GM12878 (cell line): ENCODE measurements around the gene TMPRSS7. TPM values are rescaled to one million over a fixed set of nuclear protein-coding genes. Genes with fewer than 3 reads are reported as not detected.

Experiments
- ATAC-seq: fragments of 200-7000 bp; cut with Tn5 transposase; 3 replicates; pipeline ENCODE4 v1.9.1; 2020; ENCODE audit warnings: mild to moderate bottlenecking, moderate library complexity
- BruUV-seq: library from RNA; stranded (reverse); fragments of 400-500 nt; replicated peaks from 2 replicates; lab custom pipeline; 2021; lab: Mats Ljungman, UMichigan
- CTCF ChIA-PET: fragments of 300-600 bp; sonication (Branson Sonifier 250); formaldehyde crosslinking; extraction: SDS; loops from one replicate; lab custom pipeline; 2021; ENCODE audit warnings: inconsistent platforms; lab: Yijun Ruan, JAX
- POLR2A ChIA-PET: fragments of 350-600 bp; formaldehyde crosslinking; extraction: SDS; loops from one replicate; lab custom pipeline; 2021; ENCODE audit warnings: inconsistent platforms; lab: Charles Lee
- RAD21 ChIA-PET: fragments of 300-600 bp; sonication (Branson Sonifier 250); formaldehyde crosslinking; loops from one replicate; lab custom pipeline; 2023; ENCODE audit warnings: antibody characterized with exemption; ENCODE audit not compliant: unreplicated experiment; lab: Charles Lee
- SMC1A ChIA-PET: fragments of 300-600 bp; sonication (Branson Sonifier 250); formaldehyde crosslinking; loops from one replicate; lab custom pipeline; 2023; ENCODE audit not compliant: unreplicated experiment, uncharacterized antibody; lab: Charles Lee
- DNase-seq: peaks from one replicate; pipeline ENCODE4 v3.0.0-alpha.2; 2011; ENCODE audit warnings: low read depth, low spot score
- FAIRE-seq: peaks from 3 replicates; lab custom pipeline; 2011; peaks lifted over from hg19 to GRCh38; lab: Jason Lieb, UNC
- H2AFZ ChIP-seq: 2 replicates; pipeline ENCODE4 v1.6.0; 2011; ENCODE audit warnings: low read depth, low read length, control low read depth; ENCODE audit not compliant: control insufficient read depth
- H3K27ac ChIP-seq: 2 replicates; pipeline ENCODE4 v1.5.1; 2011; ENCODE audit warnings: control low read depth; ENCODE audit not compliant: control insufficient read depth, insufficient read depth
- H3K27me3 ChIP-seq, 2 experiments: replicated peaks in 1 of 2; 2 replicates each; pipeline versions ENCODE4 v1.6.0 to v1.6.1; 2011; ENCODE audit warnings: low read length in 1 of 2; ENCODE audit not compliant: control insufficient read depth in 2 of 2, insufficient read depth in 2 of 2
- H3K36me3 ChIP-seq, 2 experiments: 2 replicates each; pipeline ENCODE4 v1.5.1; 2011; ENCODE audit warnings: low read length in 1 of 2; ENCODE audit not compliant: control insufficient read depth in 2 of 2, insufficient read depth in 2 of 2
- H3K4me1 ChIP-seq: 2 replicates; pipeline ENCODE4 v1.6.1; 2011; ENCODE audit warnings: mild to moderate bottlenecking, low read length, moderate library complexity, mixed read lengths; ENCODE audit not compliant: control insufficient read depth, insufficient read depth
- H3K4me2 ChIP-seq: 2 replicates; pipeline ENCODE4 v1.6.0; 2011; ENCODE audit warnings: control low read depth; ENCODE audit not compliant: control insufficient read depth, insufficient read depth
- H3K4me3 ChIP-seq: fragments of 200-600 bp; sonication (generic); 2 replicates; pipeline ENCODE4 v1.5.1; 2016
- H3K79me2 ChIP-seq: 2 replicates; pipeline ENCODE4 v1.6.0; 2011; ENCODE audit warnings: low read length; ENCODE audit not compliant: control insufficient read depth, insufficient read depth
- H3K9ac ChIP-seq: 2 replicates; pipeline ENCODE4 v1.8.0; 2011; ENCODE audit warnings: low read length, control low read depth, mixed read lengths; ENCODE audit not compliant: control insufficient read depth, insufficient read depth
- H3K9me3 ChIP-seq: replicated peaks from 3 replicates; pipeline ENCODE4 v1.5.1; 2011; ENCODE audit warnings: mild to moderate bottlenecking, low read length; ENCODE audit not compliant: control insufficient read depth, insufficient read depth
- H4K20me1 ChIP-seq: 2 replicates; pipeline ENCODE4 v1.6.0; 2011; ENCODE audit not compliant: control insufficient read depth, insufficient read depth
- CBX5 ChIP-seq: sonication (generic); IDR thresholded peaks from 2 replicates; pipeline ENCODE4 v1.6.1; 2016; ENCODE audit warnings: low read depth, moderate library complexity, mild to moderate bottlenecking, inconsistent platforms
- CEBPB ChIP-seq, 2 experiments: fragments of 150-350 bp in 1 of 2; IDR thresholded peaks; 2 replicates each; pipeline ENCODE4 v1.6.1; 2012 to 2014; ENCODE audit warnings: low read depth in 2 of 2, low read length in 2 of 2, borderline replicate concordance in 1 of 2, inconsistent platforms in 1 of 2
- IKZF1 ChIP-seq: fragments of 450-650 bp; conservative IDR thresholded peaks from 2 replicates; pipeline ENCODE4 v1.6.1; 2017; ENCODE audit warnings: antibody characterized with exemption, mild to moderate bottlenecking
- IKZF2 ChIP-seq, 2 experiments: fragments of 450-650 bp; IDR thresholded peaks; 2 replicates each; pipeline ENCODE4 v1.6.1; 2017; ENCODE audit warnings: mild to moderate bottlenecking in 2 of 2, moderate library complexity in 2 of 2
- KLF5 ChIP-seq: fragments of 450-650 bp; IDR thresholded peaks from 2 replicates; pipeline ENCODE4 v1.6.1; 2014; ENCODE audit warnings: mild to moderate bottlenecking; ENCODE audit not compliant: partially characterized antibody
- TARDBP ChIP-seq: IDR thresholded peaks from 2 replicates; pipeline ENCODE4 v1.6.1; 2016; ENCODE audit warnings: borderline replicate concordance
- WGBS: methylation state at CpG from one replicate; pipeline ENCODE4 v1.1.6; 2016; ENCODE audit warnings: low lambda C conversion rate; ENCODE audit not compliant: insufficient replicate concordance, insufficient coverage; ENCODE audit errors: missing lambda C conversion rate; 5-methylcytosine and 5-hydroxymethylcytosine counted together
- in situ Hi-C: fragments of 300-500 bp; cut with MboI; formaldehyde crosslinking; loops from 9 replicates; pipeline ENCODE4 v1.14.3; 2018; ENCODE audit warnings: mixed read lengths
- intact Hi-C: fragments of 100-400 bp; cut with micrococcal nuclease; formaldehyde crosslinking; loops from one replicate; pipeline ENCODE4 v1.14.2; 2022; ENCODE audit not compliant: unreplicated experiment
- polyA plus RNA-seq, 11 experiments: library from polyadenylated mRNA; depleted of rRNA in 4 of 11; unstranded in 6 of 11; stranded (reverse) in 5 of 11; fragments of >200 nt; fragmentation: Nextera tagmentation in 4 of 11; fragmentation: Illumina TruSeq in 1 of 11; extraction: Ambion mirVana in 4 of 11; extraction: Trizol in 1 of 11; gene quantifications; 1 replicate in 1 of 11; 2 replicates in 10 of 11; pipeline versions ENCODE4 v1.2.1 to v1.2.3, GENCODE V29; 2011 to 2016; ENCODE audit warnings: inconsistent platforms in 2 of 11, missing spikeins in 2 of 11, low read depth in 1 of 11
- total RNA-seq, 4 experiments: library from RNA; depleted of rRNA in 3 of 4; stranded (reverse); fragments of >200 nt in 3 of 4; fragmentation: Illumina TruSeq in 1 of 4; extraction: Trizol in 1 of 4; gene quantifications; 2 replicates each; pipeline versions ENCODE4 v1.2.1 to v1.2.3, GENCODE V29; 2013 to 2021

Gene TMPRSS7
- total and polyA plus RNA-seq, 10 of the 15 experiments (the other 5 are each of a cell fraction or from before 2014, with no cell fraction given) = 0.03 TPM; not detected in 9

- no peak for TF ChIP-seq CEBPB (IDR thresholded peaks at IDR 0.05; ENCODE audit: borderline replicate concordance in 1 of 2, low read depth in 2 of 2, low read length in 2 of 2)
- no peak for TF ChIP-seq CBX5
- no peak for TF ChIP-seq TARDBP
- ChIA-PET RAD21 (no interaction called here), CTCF (interaction anchor here (1.0 kb wide), 2 partner anchors 21 to 48 kb away, joined by 3 read pairs; no protein-coding TSS in a partner anchor), SMC1A (interaction anchor here (1.4 kb wide), 1 partner anchor 78 kb away, joined by 4 read pairs; no protein-coding TSS in a partner anchor), POLR2A (no interaction called here)
- H3K9ac ChIP-seq = no peak overlapping the region
- H3K4me2 ChIP-seq = no peak overlapping the region
- H2AFZ ChIP-seq = no peak overlapping the region
- in situ Hi-C loops = no loop called here
- H4K20me1 ChIP-seq = no peaks in the 10 kb centered on the region
- peak; percentile 31 for ATAC-seq
- no peak for DNase-seq
- no TSS peak for BruUV-seq
- intact Hi-C loops = no loop called here
- no peaks in the 10 kb centered on the region for H3K9me3 ChIP-seq
- H3K4me1 ChIP-seq = peaks cover 11% of the 10 kb centered on the region
- H3K27me3 ChIP-seq = peaks cover 3 to 5% of the 10 kb centered on the region in 2 experiments
- WGBS = 67% methylated on average over 6 of the region's 6 CpGs
- no peaks in the 10 kb centered on the region for H3K36me3 ChIP-seq
- H3K4me3 ChIP-seq = no peak overlapping the region
- no peaks in the 10 kb centered on the region for H3K79me2 ChIP-seq
- no peak overlapping the region for H3K27ac ChIP-seq
- FAIRE-seq = no peak
Measured at GRCh38 chr3:112090887-112091586, 56.5 kb downstream of the TMPRSS7 start.

DNA sequence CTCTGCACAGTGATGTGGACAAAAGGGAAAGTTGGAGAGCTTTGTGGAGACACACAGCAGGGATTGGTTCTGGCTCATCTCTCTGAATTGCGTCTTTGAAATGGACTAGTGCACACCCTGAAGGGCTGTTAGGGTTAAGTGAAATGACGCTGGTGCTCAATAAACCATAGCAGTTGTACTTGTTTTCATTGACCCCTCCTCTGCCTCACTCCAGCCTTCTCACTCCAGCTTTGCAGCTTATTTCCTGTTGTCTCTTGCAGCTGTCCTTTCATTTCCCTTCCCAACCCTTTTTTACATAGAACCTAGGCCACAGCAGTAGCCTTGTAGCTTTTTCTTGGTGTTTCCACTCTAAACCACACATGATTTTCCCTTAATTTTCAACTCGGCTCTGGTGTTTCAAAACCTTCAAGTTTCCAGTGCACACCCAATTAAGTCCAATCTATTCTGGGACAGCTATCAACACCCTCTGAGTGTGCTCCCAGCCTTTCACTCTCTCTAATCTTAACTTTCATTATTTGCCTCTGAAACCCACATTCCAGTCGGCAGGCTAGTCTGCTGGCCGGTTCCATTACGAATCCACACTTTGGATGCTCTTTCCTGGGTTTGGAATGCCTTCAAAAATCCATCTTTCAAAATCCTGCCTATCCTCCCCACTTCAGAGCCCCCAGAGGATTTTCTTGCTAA lies 58.1 kb downstream of the TMPRSS7 start:
- Histone ChIP-seq H3K4me2 (peak overlapping the region; percentile 26), H3K36me3 (no peaks in the 10 kb centered on the region), H4K20me1 (no peaks in the 10 kb centered on the region), H3K9me3 (no peaks in the 10 kb centered on the region), H3K4me3 (no peak overlapping the region), H3K4me1 (peaks cover 11% of the 10 kb centered on the region), H3K27ac (no peak overlapping the region; the same call in 1 of the 2 replicates), H3K9ac (no peak overlapping the region), H3K27me3 (peaks cover 1 to 5% of the 10 kb centered on the region in 2 experiments; a peak in 3 of 4 replicates), H2AFZ (peak overlapping the region; percentile 51), H3K79me2 (no peaks in the 10 kb centered on the region)
- ATAC-seq (peak; percentile 70), FAIRE-seq (peak; percentile 18), DNase-seq (no peak)
- ChIA-PET CTCF (interaction anchor here (0.7 to 2.0 kb wide), 4 partner anchors 14 to 201 kb away, joined by 3 to 4 read pairs (median 4); partner anchors contain the start of gene SLC9C1), SMC1A (interaction anchor here (0.6 to 1.7 kb wide), 4 partner anchors 8 to 926 kb away, joined by 3 to 4 read pairs (median 4); no protein-coding TSS in a partner anchor), RAD21 (interaction anchor here (1.2 to 1.3 kb wide), 2 partner anchors 19 to 79 kb away, joined by 3 to 4 read pairs; no protein-coding TSS in a partner anchor), POLR2A (no interaction called here)
- in situ Hi-C loops (no loop called here), intact Hi-C loops (no loop called here)
- 13% methylated on average over 6 of the region's 6 CpGs for WGBS
- BruUV-seq = no TSS peak
- no peak for TF ChIP-seq KLF5
- peak in 1 of 2 experiments; percentile 39; a peak in 1 of 4 replicates for TF ChIP-seq IKZF2 (IDR thresholded peaks at IDR 0.05)
- 0 out of 2 replicates have a peak, but pooled peaks have one; percentile 12 for TF ChIP-seq IKZF1
